H1 (cell line): ENCODE data around the gene SH3PXD2A. TPM values are rescaled to one million over a fixed set of nuclear protein-coding genes. Genes with fewer than 3 reads are reported as not detected.

Experiments used
- KDM5A ChIP-seq: fragments of 200-600 bp; IDR thresholded peaks from 2 replicates; pipeline ENCODE4 v1.7.1; 2012; ENCODE audit warnings: mild to moderate bottlenecking, low read length, inconsistent platforms, mixed read lengths
- PHF8 ChIP-seq: fragments of 200-600 bp; sonication (generic); conservative IDR thresholded peaks from 2 replicates; pipeline ENCODE4 v1.7.1; 2012; ENCODE audit warnings: low read depth, mild to moderate bottlenecking, inconsistent platforms, low read length, moderate library complexity
- RFX5 ChIP-seq: IDR thresholded peaks from 2 replicates; pipeline ENCODE4 v1.6.1; 2011; ENCODE audit warnings: low read depth, low read length, improper control_type of control experiment, borderline replicate concordance
- SP1 ChIP-seq: IDR thresholded peaks from 2 replicates; pipeline ENCODE4 v1.6.1; 2011; ENCODE audit warnings: low read depth, low read length
- SP2 ChIP-seq: IDR thresholded peaks from 2 replicates; pipeline ENCODE4 v1.6.1; 2012; ENCODE audit warnings: mild to moderate bottlenecking, low read length, inconsistent platforms
- SUZ12 ChIP-seq: fragments of 200-600 bp; sonication (generic); IDR thresholded peaks from 2 replicates; pipeline ENCODE4 v1.6.1; 2012; ENCODE audit warnings: mild to moderate bottlenecking, inconsistent platforms, low read length, moderate library complexity, mixed read lengths
- polyA plus RNA-seq, 7 experiments: library from polyadenylated mRNA; depleted of rRNA in 3 of 7; stranded (reverse) in 5 of 7; unstranded in 2 of 7; fragments of >200 nt in 5 of 7; fragments of 200-250 nt in 2 of 7; gene quantifications; 1 replicate in 5 of 7; 2 replicates in 1 of 7; 4 replicates in 1 of 7; pipeline versions ENCODE4 v1.2.1 to v1.2.3, GENCODE V29; 2011 to 2013; ENCODE audit warnings: missing spikeins in 2 of 7, mixed read lengths in 2 of 7
- total RNA-seq: library from RNA; stranded (reverse); fragmentation: NEBNext Ultra II Directional; extraction: Animal tissue kit (Norgen Biotek cat#: 25700); gene quantifications from 2 replicates; pipeline ENCODE4 v1.2.1, GENCODE V29; 2021

The SH3PXD2A gene
- total and polyA plus RNA-seq, 2 of the 8 experiments (the other 6 are each of a cell fraction or from before 2014, with no cell fraction given): 5.4 to 16.3 TPM

DNA sequence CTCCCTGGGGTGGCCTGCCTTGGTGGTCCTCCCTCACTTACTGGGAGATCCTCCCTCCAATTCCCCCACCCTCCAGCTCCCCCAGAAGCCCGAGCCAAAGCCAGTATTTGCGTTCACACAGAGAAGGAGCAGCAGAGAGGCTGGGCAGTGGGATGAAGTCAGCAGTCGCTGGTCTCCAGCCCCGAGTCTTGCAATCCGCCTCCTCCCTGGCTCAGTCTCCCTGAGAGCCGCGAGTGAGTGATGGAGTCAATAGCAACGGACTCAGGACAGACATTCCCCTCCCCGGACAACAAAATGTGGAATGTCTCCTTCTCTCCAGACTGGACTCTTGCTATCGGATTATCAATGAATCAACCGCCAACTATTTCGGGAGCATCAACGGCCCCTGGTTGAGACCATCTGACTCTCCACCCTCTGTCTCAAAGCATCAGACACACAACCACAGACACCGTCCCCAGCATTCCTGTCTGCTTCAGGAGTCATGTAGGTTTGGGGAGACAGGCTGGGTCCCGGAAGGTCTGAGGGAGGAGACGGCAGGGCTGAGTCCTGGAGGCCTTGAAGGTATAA lies 178.4 kb downstream of the SH3PXD2A start (continued):
- TF ChIP-seq KDM5A (no peak), SP1 (no peak), SP2 (no peak), RFX5 (no peak), PHF8 (no peak), SUZ12 (no peak)
- TF ChIP-seq, all 59 proteins: peak for 0
